Adrenal gland (tissue), 12 donors: Measurements from ENCODE around the gene TBCE. TPM values are rescaled to one million over a fixed set of nuclear protein-coding genes. Genes with fewer than 3 reads are reported as not detected.
"Not testable (repeated sequence)": the region's sequence is repeated elsewhere in the genome, so short reads cannot be mapped to it uniquely, and the experiment has no call there.

ENCODE experiments used
- DNase-seq, 7 donors: peaks; one replicate each; pipeline ENCODE4 v3.0.0-alpha.2; 2019 to 2020
- H3K27ac ChIP-seq, 5 donors: fragments of 200-600 bp; sonication (generic) in 4 of 5; 1 replicate in 3 of 5; 2 replicates in 2 of 5; pipeline versions ENCODE4 v1.5.1 to v1.8.0; 2016 to 2020; ENCODE audit warnings: mild to moderate bottlenecking in 1 of 5
- H3K27me3 ChIP-seq: fragments of 200-600 bp; 2 replicates; pipeline ENCODE4 v1.8.0; 2021
- H3K36me3 ChIP-seq, 2 donors: fragments of 200-600 bp; replicated peaks in 1 of 2; 1 replicate in 1 of 2; 2 replicates in 1 of 2; pipeline versions ENCODE4 v1.5.1 to v1.8.0; 2018 to 2022
- H3K4me1 ChIP-seq, 2 donors: fragments of 200-600 bp; replicated peaks in 1 of 2; 1 replicate in 1 of 2; 2 replicates in 1 of 2; pipeline versions ENCODE4 v1.5.1 to v1.8.0; 2018 to 2021
- H3K4me3 ChIP-seq, 4 donors: fragments of 200-600 bp; sonication (generic) in 3 of 4; one replicate each; pipeline ENCODE4 v1.5.1; 2016 to 2018
- H3K9me3 ChIP-seq, 3 donors: fragments of 200-600 bp; sonication (generic) in 1 of 3; replicated peaks in 1 of 3; 1 replicate in 2 of 3; 2 replicates in 1 of 3; pipeline versions ENCODE4 v1.5.1 to v1.8.0; 2016 to 2021
- CTCF ChIP-seq, 6 experiments: fragments of 450-650 bp in 4 of 6; fragments of 200-600 bp in 2 of 6; sonication (generic) in 1 of 6; IDR thresholded peaks; 1 replicate in 5 of 6; 2 replicates in 1 of 6; pipeline versions ENCODE4 v1.5.1 to v1.8.0; 2016 to 2021; ENCODE audit warnings: antibody characterized with exemption in 6 of 6, mild to moderate bottlenecking in 2 of 6, moderate library complexity in 1 of 6
- POLR2A ChIP-seq, 2 donors: fragments of 450-650 bp; IDR thresholded peaks; one replicate each; pipeline ENCODE4 v1.6.1; 2017; ENCODE audit warnings: antibody characterized with exemption in 2 of 2, mild to moderate bottlenecking in 2 of 2, moderate library complexity in 1 of 2
- WGBS, 4 donors: extraction: QIAGEN DNeasy Blood & Tissue Kit in 2 of 4; methylation state at CpG; one replicate each; pipeline versions ENCODE4 v1.1.5 to v1.1.7; 2013 to 2017; 5-methylcytosine and 5-hydroxymethylcytosine counted together
- intact Hi-C, 2 donors: fragments of 100-400 bp; cut with DNase I; formaldehyde crosslinking; loops; one replicate each; pipeline versions ENCODE4 v1.14.1 to v1.15.0; 2022 to 2023
- polyA plus RNA-seq, 3 donors: library from polyadenylated mRNA; stranded (reverse); fragments of 200-250 nt in 2 of 3; fragments of 350-450 nt in 1 of 3; fragmentation: Illumina TruSeq in 1 of 3; extraction: RNeasy Lipid Tissue Mini Kit (QIAGEN cat#74804) in 1 of 3; gene quantifications; one replicate each; pipeline ENCODE4 v1.2.3, GENCODE V29; 2013 to 2014
- total RNA-seq, 9 donors: library from RNA; depleted of rRNA in 4 of 9; stranded (reverse); fragments of >200 nt in 4 of 9; fragments of 120-200 nt in 1 of 9; fragmentation: NEBNext Ultra II Directional in 1 of 9; extraction: Animal tissue kit (Norgen Biotek cat#: 25700) in 1 of 9; gene quantifications; one replicate each; pipeline versions ENCODE4 v1.1.0 to v1.2.4, GENCODE V29; 2013 to 2023
- donor health status: healthy with polysubstance abuse.
- donor health status: Bipolar disorder and iron deficiency.
- donor health status: DM: yes; HTN: yes; CAD: no.
- donor health status: DM: no; HTN: no; CAD: no.
- donor health status: DM: no; HTN: no; CAD: no.
- donor health status: DM: yes; HTN: yes; CAD: no.

TBCE gene
- total and polyA plus RNA-seq, 12 donors: 14.7 to 67.2 (median 25.7) TPM

- Histone ChIP-seq H3K27ac (no peak overlapping the region), H3K4me1 (no peaks in the 10 kb centered on the region), H3K27me3 (no peaks in the 10 kb centered on the region), H3K4me3 (no peak overlapping the region), H3K36me3 (no peaks in the 10 kb centered on the region), H3K9me3 (no peaks in the 10 kb centered on the region)
- WGBS, 4 donors: 70 to 81% (median 75%) methylated on average over 3 of the region's 3 CpGs
- TF ChIP-seq POLR2A (IDR thresholded peaks at IDR 0.05) (no peak), CTCF (IDR thresholded peaks at IDR 0.05) (no peak)
- no peak for DNase-seq
- intact Hi-C loops: no loop called here
Measured at GRCh38 chr1:235351441-235351840, 15.8 kb upstream of the TBCE start.

GRCh38 chr1:235351898-235352297 is 15.3 kb upstream of the TBCE start:
- Histone ChIP-seq H3K4me1 (no peaks in the 10 kb centered on the region), H3K27me3 (no peaks in the 10 kb centered on the region), H3K36me3 (no peaks in the 10 kb centered on the region), H3K9me3 (no peaks in the 10 kb centered on the region), H3K27ac (no peak overlapping the region), H3K4me3 (no peak overlapping the region)
- intact Hi-C loops: no loop called here
- 51 to 66% (median 63%) methylated on average over 3 of the region's 3 CpGs for WGBS, 4 donors
- DNase-seq: no peak
- no peak for TF ChIP-seq POLR2A (IDR thresholded peaks at IDR 0.05)
- no peak for TF ChIP-seq CTCF (IDR thresholded peaks at IDR 0.05)

- TF ChIP-seq CTCF (IDR thresholded peaks at IDR 0.05) (no peak), POLR2A (IDR thresholded peaks at IDR 0.05) (no peak)
- H3K4me1 ChIP-seq: no peaks in the 10 kb centered on the region
- no peaks in the 10 kb centered on the region for H3K27me3 ChIP-seq
- no peak overlapping the region for H3K4me3 ChIP-seq
- no peaks in the 10 kb centered on the region for H3K36me3 ChIP-seq
- no peak overlapping the region for H3K27ac ChIP-seq
- intact Hi-C loops: no loop called here
- WGBS, 4 donors: 69 to 82% (median 75%) methylated on average over 11 of the region's 11 CpGs
- H3K9me3 ChIP-seq: no peaks in the 10 kb centered on the region
- no peak for DNase-seq
Measured at GRCh38 chr1:235357485-235358373, 9.5 kb upstream of the TBCE start.

- Histone ChIP-seq H3K36me3 (no peaks in the 10 kb centered on the region), H3K4me3 (no peak overlapping the region), H3K9me3 (no peaks in the 10 kb centered on the region), H3K27ac (no peak overlapping the region), H3K27me3 (no peaks in the 10 kb centered on the region), H3K4me1 (no peaks in the 10 kb centered on the region)
- intact Hi-C loops: no loop called here
- 87 to 91% (median 89%) methylated on average over 3 of the region's 3 CpGs for WGBS, 4 donors
- TF ChIP-seq CTCF (IDR thresholded peaks at IDR 0.05) (no peak), POLR2A (IDR thresholded peaks at IDR 0.05) (no peak)
- DNase-seq: no peak
Measured at GRCh38 chr1:235358899-235359298, 8.3 kb upstream of the TBCE start.

GRCh38 chr1:235364189-235364588 is 3.0 kb upstream of the TBCE start:
- H3K27ac ChIP-seq, H3K9me3 ChIP-seq, H3K36me3 ChIP-seq, H3K4me1 ChIP-seq, H3K27me3 ChIP-seq, DNase-seq, H3K4me3 ChIP-seq, intact Hi-C loops: not testable (repeated sequence)
- 93 to 97% (median 95%) methylated on average over 9 of the region's 9 CpGs for WGBS, 4 donors
